Suprapubic skin (tissue), 3 donors: ENCODE results near the gene E2F4.

ENCODE experiments used
- CTCF ChIP-seq, 2 donors: fragments of 200-600 bp in 1 of 2; fragments of 450-650 bp in 1 of 2; sonication (generic) in 1 of 2; IDR thresholded peaks; one replicate each; pipeline ENCODE4 v1.5.1; 2016 to 2019; ENCODE audit warnings: antibody characterized with exemption in 2 of 2, mild to moderate bottlenecking in 1 of 2, moderate library complexity in 1 of 2
- POLR2AphosphoS5 ChIP-seq, 3 donors: sonication (generic); formaldehyde crosslinking; IDR thresholded peaks; one replicate each; pipeline ENCODE4 v1.6.1; 2017; ENCODE audit warnings: antibody characterized with exemption in 3 of 3

GRCh38 chr16:67154578-67155294 lies 37.2 kb upstream of the E2F4 start:
- no peak for TF ChIP-seq CTCF (IDR thresholded peaks at IDR 0.05)
- no peak for TF ChIP-seq POLR2AphosphoS5 (IDR thresholded peaks at IDR 0.05)
